HG02623 (cell line): ENCODE measurements around the gene KCNN2.

Experiments used
- ATAC-seq: cut with Tn5 transposase; IDR thresholded peaks from one replicate; pipeline ENCODE4 v1.9.1; 2021; ENCODE audit warnings: moderate library complexity; ENCODE audit not compliant: unreplicated experiment

KCNN2 gene

GRCh38 chr5:114477816-114478334, 116.0 kb downstream of the KCNN2 start:
- no peak for ATAC-seq

DNA sequence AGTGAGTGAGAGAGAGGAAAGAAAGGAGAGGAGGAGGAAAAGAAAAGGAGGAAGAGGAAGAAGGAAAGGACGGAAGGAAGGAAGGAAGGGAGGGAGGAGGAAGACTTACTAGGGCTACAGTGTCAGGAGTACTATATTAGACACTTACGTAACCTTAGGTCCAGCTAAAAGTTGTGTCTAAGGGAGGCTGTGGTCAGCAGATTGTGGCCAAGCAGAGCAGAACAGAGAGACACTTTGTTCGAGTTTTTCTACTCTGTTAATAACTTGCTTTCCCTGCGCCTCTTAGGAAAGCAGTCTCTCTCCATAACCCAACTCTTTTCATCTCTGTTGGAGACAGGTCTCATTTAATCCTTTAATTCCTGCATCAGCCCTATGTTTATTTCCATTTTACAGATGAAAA, 138.9 kb downstream of the KCNN2 start:
- no peak for ATAC-seq

DNA sequence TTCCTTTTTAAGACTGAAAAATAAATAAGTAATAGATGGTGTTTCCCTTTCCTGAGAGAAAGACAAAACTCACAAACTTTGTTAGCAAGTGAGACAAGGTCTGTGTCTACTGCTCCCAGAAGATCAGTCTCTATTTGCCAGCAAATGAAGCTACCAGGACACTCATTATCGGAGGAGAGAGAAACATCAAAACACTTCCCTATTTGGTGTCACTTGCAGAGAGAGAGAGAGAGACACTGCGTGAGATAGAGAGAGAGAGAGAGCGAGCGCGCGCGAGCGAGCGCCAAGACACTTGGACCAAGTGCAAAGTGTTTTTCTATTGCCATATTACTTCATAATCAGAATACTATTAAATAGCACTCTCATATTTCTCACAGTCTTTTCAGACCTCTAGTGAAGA, 142.7 kb downstream of the KCNN2 start:
- ATAC-seq: no peak

GRCh38 chr5:114524221-114524620, 162.4 kb downstream of the KCNN2 start:
- ATAC-seq: no peak

- no peak for ATAC-seq
Observed at GRCh38 chr5:114544561-114544960, 182.7 kb downstream of the KCNN2 start.
